DOHH2 (cell line): ENCODE measurements around the gene ZNF841.

Experiments
- H3F3A ChIP-seq: fragments of 200-600 bp; sonication (generic), shearing (Covaris generic); 2 replicates; pipeline ENCODE4 v1.6.0; 2016; ENCODE audit warnings: antibody characterized with exemption, mild to moderate bottlenecking; ENCODE audit not compliant: control insufficient read depth, insufficient read depth
- H3K27ac ChIP-seq: fragments of 200-600 bp; sonication (generic); 2 replicates; pipeline ENCODE4 v1.5.1; 2014; ENCODE audit warnings: low read depth, mild to moderate bottlenecking, low read length, moderate library complexity
- H3K27me3 ChIP-seq: fragments of 200-600 bp; sonication (generic); 2 replicates; pipeline ENCODE4 v1.6.1; 2014; ENCODE audit warnings: mild to moderate bottlenecking, low read length, mixed read lengths; ENCODE audit not compliant: control insufficient read depth
- H3K36me3 ChIP-seq: fragments of 200-600 bp; sonication (generic); 2 replicates; pipeline ENCODE4 v1.6.1; 2014; ENCODE audit warnings: mild to moderate bottlenecking, low read length, moderate library complexity, mixed read lengths; ENCODE audit not compliant: control insufficient read depth
- H3K4me1 ChIP-seq: fragments of 200-600 bp; sonication (generic); 2 replicates; pipeline ENCODE4 v1.6.1; 2014; ENCODE audit warnings: mild to moderate bottlenecking, low read length, mixed read lengths; ENCODE audit not compliant: control insufficient read depth
- H3K4me2 ChIP-seq: fragments of 200-600 bp; sonication (generic); 2 replicates; pipeline ENCODE4 v1.6.0; 2014; ENCODE audit warnings: mild to moderate bottlenecking, low read length, moderate library complexity
- H3K4me3 ChIP-seq: fragments of 200-600 bp; sonication (generic); 2 replicates; pipeline ENCODE4 v1.5.1; 2014; ENCODE audit warnings: mild to moderate bottlenecking, low read length, mixed read lengths
- H3K79me2 ChIP-seq: fragments of 200-600 bp; sonication (generic); 2 replicates; pipeline ENCODE4 v1.6.1; 2014; ENCODE audit warnings: mild to moderate bottlenecking, low read length, mixed read lengths; ENCODE audit not compliant: control insufficient read depth
- H3K9me2 ChIP-seq: fragments of 200-600 bp; sonication (generic); replicated peaks from 2 replicates; pipeline ENCODE4 v1.6.1; 2014; ENCODE audit warnings: mild to moderate bottlenecking, low read length, mixed read lengths; ENCODE audit not compliant: control insufficient read depth
- H3K9me3 ChIP-seq: fragments of 200-600 bp; sonication (generic); 2 replicates; pipeline ENCODE4 v1.6.1; 2014; ENCODE audit warnings: antibody characterized with exemption, low read length, mixed read lengths; ENCODE audit not compliant: control insufficient read depth, insufficient read depth
- H4K20me1 ChIP-seq: fragments of 200-600 bp; sonication (generic); 2 replicates; pipeline ENCODE4 v1.6.0; 2014; ENCODE audit warnings: low read depth, mild to moderate bottlenecking, antibody characterized with exemption, low read length, moderate library complexity; ENCODE audit not compliant: control insufficient read depth, insufficient read depth
- CTCF ChIP-seq: fragments of 200-600 bp; sonication (generic); IDR thresholded peaks from one replicate; pipeline ENCODE4 v1.5.1; 2014; ENCODE audit warnings: antibody characterized with exemption, mild to moderate bottlenecking, low read depth, low read length; ENCODE audit not compliant: poor library complexity, severe bottlenecking
- EZH2phosphoT487 ChIP-seq: fragments of 200-600 bp; sonication (generic); IDR thresholded peaks from 2 replicates; pipeline ENCODE4 v1.6.1; 2017; ENCODE audit warnings: borderline replicate concordance, mild to moderate bottlenecking, antibody characterized with exemption, low read length, moderate library complexity, mixed read lengths

The ZNF841 gene

GRCh38 chr19:52022193-52022592 is 73.4 kb downstream of the ZNF841 start:
- H3F3A ChIP-seq, result no peaks in the 10 kb centered on the region
- H3K36me3 ChIP-seq, result peaks cover 86% of the 10 kb centered on the region
- peaks cover 6% of the 10 kb centered on the region for H3K79me2 ChIP-seq
- TF ChIP-seq EZH2phosphoT487, result no peak
- TF ChIP-seq CTCF, result no peak
- H3K4me3 ChIP-seq, result no peak overlapping the region
- H3K27ac ChIP-seq, result no peak overlapping the region
- no peaks in the 10 kb centered on the region for H3K9me2 ChIP-seq
- no peak overlapping the region for H3K4me2 ChIP-seq
- H4K20me1 ChIP-seq, result no peaks in the 10 kb centered on the region
- peaks cover 54% of the 10 kb centered on the region for H3K9me3 ChIP-seq
- H3K27me3 ChIP-seq, result no peaks in the 10 kb centered on the region
- H3K4me1 ChIP-seq, result peaks cover 3% of the 10 kb centered on the region

GRCh38 chr19:52020506-52020905 is 75.1 kb downstream of the ZNF841 start:
- no peaks in the 10 kb centered on the region for H3K27me3 ChIP-seq
- peaks cover 90% of the 10 kb centered on the region for H3K36me3 ChIP-seq
- H3K79me2 ChIP-seq, result no peaks in the 10 kb centered on the region
- H3K9me2 ChIP-seq, result no peaks in the 10 kb centered on the region
- no peak for TF ChIP-seq CTCF
- no peak for TF ChIP-seq EZH2phosphoT487
- H3K4me3 ChIP-seq, result no peak overlapping the region
- no peak overlapping the region for H3K27ac ChIP-seq
- no peaks in the 10 kb centered on the region for H3K4me1 ChIP-seq
- no peak overlapping the region for H3K4me2 ChIP-seq
- no peaks in the 10 kb centered on the region for H3F3A ChIP-seq
- no peaks in the 10 kb centered on the region for H4K20me1 ChIP-seq
- peaks cover 51% of the 10 kb centered on the region for H3K9me3 ChIP-seq
